Suprapubic skin (tissue), 4 donors: Measurements from ENCODE around the gene LRCH1.

Experiments
- CTCF ChIP-seq, 2 donors: fragments of 200-600 bp in 1 of 2; fragments of 450-650 bp in 1 of 2; sonication (generic) in 1 of 2; IDR thresholded peaks; one replicate each; pipeline ENCODE4 v1.5.1; 2016 to 2019; ENCODE audit warnings: antibody characterized with exemption in 2 of 2, mild to moderate bottlenecking in 1 of 2, moderate library complexity in 1 of 2
- EP300 ChIP-seq: sonication (generic); formaldehyde crosslinking; IDR thresholded peaks from one replicate; pipeline ENCODE4 v1.6.1; 2017; ENCODE audit warnings: antibody characterized with exemption
- POLR2A ChIP-seq, 2 donors: fragments of 450-650 bp; IDR thresholded peaks; one replicate each; pipeline ENCODE4 v1.6.1; 2017; ENCODE audit warnings: antibody characterized with exemption in 2 of 2, mild to moderate bottlenecking in 2 of 2, moderate library complexity in 2 of 2
- POLR2AphosphoS5 ChIP-seq, 3 donors: sonication (generic); formaldehyde crosslinking; IDR thresholded peaks; one replicate each; pipeline ENCODE4 v1.6.1; 2017; ENCODE audit warnings: antibody characterized with exemption in 3 of 3

GRCh38 chr13:46605076-46605824, 52.3 kb downstream of the LRCH1 start:
- TF ChIP-seq CTCF (IDR thresholded peaks at IDR 0.05) (no peak), POLR2A (IDR thresholded peaks at IDR 0.05) (no peak), POLR2AphosphoS5 (IDR thresholded peaks at IDR 0.05) (no peak), EP300 (no peak)
